GM19463 (cell line): Measurements from ENCODE around the gene ATP1A2.

ENCODE experiments used
- ATAC-seq: cut with Tn5 transposase; IDR thresholded peaks from one replicate; pipeline ENCODE4 v1.9.1; 2021; ENCODE audit warnings: mild to moderate bottlenecking, moderate library complexity; ENCODE audit not compliant: unreplicated experiment

Gene ATP1A2

GRCh38 chr1:160139840-160140239 is 24.3 kb downstream of the ATP1A2 start:
- no peak for ATAC-seq

- ATAC-seq, result no peak
Observed at GRCh38 chr1:160143695-160144094, 28.1 kb downstream of the ATP1A2 start.

GRCh38 chr1:160144921-160145320 is 29.4 kb downstream of the ATP1A2 start:
- no peak for ATAC-seq

GRCh38 chr1:160146107-160146506 is 30.5 kb downstream of the ATP1A2 start:
- ATAC-seq, result no peak

GRCh38 chr1:160148121-160148520 is 32.6 kb downstream of the ATP1A2 start:
- ATAC-seq, result no peak

- ATAC-seq, result no peak
Observed at GRCh38 chr1:160149233-160149632, 33.7 kb downstream of the ATP1A2 start.

- ATAC-seq, result no peak
Observed at GRCh38 chr1:160149716-160150115, 34.2 kb downstream of the ATP1A2 start.

- no peak for ATAC-seq
Observed at GRCh38 chr1:160151303-160151702, 35.7 kb downstream of the ATP1A2 start, which contains the start of gene ATP1A4. ATP1A4 (plus strand) TSS chr1:160151603; CDS start chr1:160152041, 438 bp downstream.

GRCh38 chr1:160154790-160155189 is 39.2 kb downstream of the ATP1A2 start:
- no peak for ATAC-seq

GRCh38 chr1:160156361-160156760 is 40.8 kb downstream of the ATP1A2 start:
- no peak for ATAC-seq

- no peak for ATAC-seq
Observed at GRCh38 chr1:160157174-160157573, 41.6 kb downstream of the ATP1A2 start.

GRCh38 chr1:160158031-160158430 is 42.5 kb downstream of the ATP1A2 start:
- ATAC-seq, result no peak

GRCh38 chr1:160158534-160158933 is 43.0 kb downstream of the ATP1A2 start:
- no peak for ATAC-seq

- ATAC-seq, result no peak
Observed at GRCh38 chr1:160159846-160160245, 44.3 kb downstream of the ATP1A2 start.

- ATAC-seq, result no peak
Observed at GRCh38 chr1:160161965-160162705, 46.6 kb downstream of the ATP1A2 start.

GRCh38 chr1:160162931-160163330 is 47.4 kb downstream of the ATP1A2 start:
- no peak for ATAC-seq

- ATAC-seq, result no peak
Observed at GRCh38 chr1:160163615-160164014, 48.1 kb downstream of the ATP1A2 start.

GRCh38 chr1:160164121-160164520 is 48.6 kb downstream of the ATP1A2 start:
- ATAC-seq, result no peak

- no peak for ATAC-seq
Observed at GRCh38 chr1:160166166-160166868, 50.8 kb downstream of the ATP1A2 start.

GRCh38 chr1:160167056-160167455 is 51.5 kb downstream of the ATP1A2 start:
- no peak for ATAC-seq

- ATAC-seq, result no peak
Observed at GRCh38 chr1:160167580-160167979, 52.0 kb downstream of the ATP1A2 start.

GRCh38 chr1:160168016-160168415 is 52.5 kb downstream of the ATP1A2 start:
- no peak for ATAC-seq
